GM12872 (cell line): ENCODE measurements around the gene CERT1.

ENCODE experiments used
- CTCF ChIP-seq: IDR thresholded peaks from 3 replicates; pipeline ENCODE4 v1.5.1; 2011; ENCODE audit warnings: low read depth, mild to moderate bottlenecking, low read length, moderate library complexity; ENCODE audit not compliant: insufficient read depth

The CERT1 gene

GRCh38 chr5:75341934-75342333, 169.5 kb downstream of the CERT1 start:
- no peak for TF ChIP-seq CTCF

DNA sequence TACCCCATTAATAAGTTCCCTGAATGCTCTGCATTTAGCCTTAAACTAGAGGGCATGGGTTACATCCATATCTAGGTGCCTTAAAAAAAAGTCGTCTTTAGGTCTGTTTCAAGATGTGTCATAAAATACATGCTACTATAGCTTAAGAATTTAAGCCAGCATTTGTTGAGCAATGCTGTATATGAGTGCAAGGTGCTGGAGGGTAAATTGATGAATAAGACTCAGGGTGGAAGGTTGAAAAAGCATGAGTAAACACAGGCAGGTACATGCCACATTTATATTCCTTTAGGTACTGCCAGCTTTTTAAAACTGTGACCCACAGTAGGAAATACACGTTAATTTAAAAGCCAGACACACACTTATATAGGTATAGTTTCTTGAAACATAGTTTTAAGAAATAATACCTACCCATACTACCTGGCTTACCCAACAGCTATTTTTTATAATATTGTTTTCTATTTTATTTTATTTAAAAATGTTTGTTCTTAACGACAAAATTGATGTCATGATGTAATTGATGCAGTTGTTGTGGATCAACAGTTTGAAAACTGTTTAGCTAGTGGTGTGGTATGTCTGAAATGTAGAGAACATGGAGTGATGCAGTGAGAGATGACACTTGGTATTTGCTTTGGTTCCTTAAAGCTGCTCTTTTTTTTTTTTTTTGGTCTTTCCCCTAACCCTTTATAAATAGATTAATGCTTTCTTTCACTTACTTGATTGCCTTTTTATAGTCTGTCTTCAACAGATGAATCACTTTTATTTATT, 170.5 kb downstream of the CERT1 start:
- no peak for TF ChIP-seq CTCF

- TF ChIP-seq CTCF = no peak
Measured at GRCh38 chr5:75338408-75338807, 173.0 kb downstream of the CERT1 start.

- TF ChIP-seq CTCF = no peak
Measured at GRCh38 chr5:75337366-75338021, 173.9 kb downstream of the CERT1 start.

- peak; percentile 23; the same call in 1 of the 3 replicates for TF ChIP-seq CTCF
Measured at GRCh38 chr5:75336615-75337336, 174.7 kb downstream of the CERT1 start, which contains the start of gene HMGCR. Gene HMGCR, plus strand, starts transcription at chr5:75337220. Its CDS starts 5,386 bp downstream, at chr5:75342606.

DNA sequence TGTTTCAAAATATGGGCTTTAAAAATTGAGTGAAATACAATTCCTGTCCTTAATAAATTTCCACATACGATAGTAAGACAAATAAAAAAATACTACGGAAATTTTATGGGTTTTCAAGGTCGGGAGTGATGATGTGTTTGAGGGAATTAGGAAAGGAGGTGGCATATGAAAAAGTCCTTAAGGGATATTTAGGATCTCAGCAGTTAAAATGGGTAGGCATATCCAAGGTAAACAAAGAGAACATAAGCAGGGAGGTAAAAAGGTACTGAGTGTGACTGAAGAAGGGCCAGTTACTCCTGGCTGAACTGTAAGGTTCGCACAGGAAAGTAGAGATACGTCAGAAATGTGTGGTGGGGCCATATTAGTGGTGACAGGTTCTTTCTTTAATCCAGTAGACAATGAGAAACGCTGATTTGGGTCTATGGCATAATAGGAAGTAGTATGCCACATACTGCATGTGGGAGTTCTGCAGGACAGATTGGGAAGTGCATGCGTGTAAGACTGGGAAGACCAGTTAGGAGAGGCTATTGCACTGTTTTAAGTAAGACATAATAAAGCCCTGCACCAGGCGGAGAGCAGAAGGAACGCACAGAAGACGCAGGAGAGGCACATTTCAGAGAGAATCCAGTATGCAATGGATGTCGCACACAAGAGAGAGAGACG, 175.3 kb downstream of the CERT1 start:
- TF ChIP-seq CTCF = peak; percentile 34; the same call in 1 of the 3 replicates

- TF ChIP-seq CTCF = no peak
Measured at GRCh38 chr5:75335486-75335885, 175.9 kb downstream of the CERT1 start.
